Tibial nerve (tissue), 4 donors: ENCODE measurements around the gene CPB2. TPM values are rescaled to one million over a fixed set of nuclear protein-coding genes. Genes with fewer than 3 reads are reported as not detected.

Experiments used
- DNase-seq, 2 donors: peaks; one replicate each; pipeline ENCODE4 v3.0.0-alpha.2; 2019; ENCODE audit warnings: low spot score in 2 of 2
- H3K27ac ChIP-seq, 4 donors: fragments of 200-600 bp; sonication (generic) in 3 of 4; one replicate each; pipeline ENCODE4 v1.5.1; 2017 to 2019; ENCODE audit warnings: mild to moderate bottlenecking in 1 of 4
- H3K27me3 ChIP-seq, 2 donors: fragments of 200-600 bp; sonication (generic) in 1 of 2; one replicate each; pipeline versions ENCODE4 v1.5.1 to v1.6.0; 2017 to 2019
- H3K36me3 ChIP-seq, 3 donors: fragments of 200-600 bp; sonication (generic); one replicate each; pipeline ENCODE4 v1.5.1; 2018 to 2019
- H3K4me1 ChIP-seq, 4 donors: fragments of 200-600 bp; sonication (generic) in 3 of 4; one replicate each; pipeline ENCODE4 v1.5.1; 2017 to 2019
- H3K4me3 ChIP-seq, 4 donors: fragments of 200-600 bp; sonication (generic) in 3 of 4; one replicate each; pipeline ENCODE4 v1.5.1; 2017 to 2019; ENCODE audit warnings: mild to moderate bottlenecking in 1 of 4, moderate library complexity in 1 of 4
- H3K9me3 ChIP-seq, 4 donors: fragments of 200-600 bp; sonication (generic) in 3 of 4; one replicate each; pipeline ENCODE4 v1.5.1; 2017 to 2019
- EP300 ChIP-seq, 2 donors: sonication (generic); formaldehyde crosslinking; IDR thresholded peaks; one replicate each; pipeline ENCODE4 v1.6.1; 2017; ENCODE audit warnings: antibody characterized with exemption in 2 of 2, mild to moderate bottlenecking in 1 of 2
- POLR2A ChIP-seq, 2 donors: fragments of 450-650 bp; IDR thresholded peaks; one replicate each; pipeline ENCODE4 v1.6.1; 2017; ENCODE audit warnings: antibody characterized with exemption in 2 of 2, mild to moderate bottlenecking in 2 of 2, moderate library complexity in 2 of 2
- whole genome bisulfite sequencing, 2 donors: methylation state at CpG; one replicate each; pipeline ENCODE4 v1.1.5; 2018; 5-methylcytosine and 5-hydroxymethylcytosine counted together
- total RNA-seq, 4 donors: library from RNA; depleted of rRNA; stranded (reverse); fragments of >200 nt; gene quantifications; one replicate each; pipeline ENCODE4 v1.1.0, GENCODE V29; 2016
- TF ChIP-seq, protein P1 (sequence below), 5 experiments: fragments of 200-600 bp in 3 of 5; fragments of 450-650 bp in 2 of 5; sonication (generic) in 3 of 5; IDR thresholded peaks; one replicate each; pipeline ENCODE4 v1.5.1; 2016 to 2019; ENCODE audit warnings: antibody characterized with exemption in 5 of 5, mild to moderate bottlenecking in 3 of 5, moderate library complexity in 2 of 5

Gene CPB2
- total RNA-seq, 4 donors from 2014 or later = not detected

DNA sequence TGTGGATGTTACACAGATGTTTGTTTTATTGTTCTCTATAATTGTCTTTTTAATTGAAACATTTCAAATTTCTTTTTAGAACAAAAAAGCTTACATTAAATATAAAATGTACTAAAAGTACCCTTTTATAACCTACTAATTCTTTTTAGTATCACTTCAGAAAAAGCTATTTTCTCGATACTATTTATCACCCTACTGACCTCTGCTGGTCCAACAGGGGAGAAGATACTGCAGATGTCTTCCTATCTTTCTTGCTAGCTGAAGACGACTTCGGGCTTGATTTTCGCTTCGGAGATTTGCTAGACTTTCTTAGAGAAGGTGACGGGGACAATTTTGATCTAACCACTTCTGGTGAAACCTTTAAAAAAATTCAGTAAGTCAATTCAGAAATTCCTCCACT lies 94.7 kb downstream of the CPB2 start:
- no peaks in the 10 kb centered on the region for H3K9me3 ChIP-seq
- H3K27me3 ChIP-seq = no peaks in the 10 kb centered on the region
- no peak overlapping the region for H3K4me3 ChIP-seq
- H3K27ac ChIP-seq = no peak overlapping the region
- H3K4me1 ChIP-seq = no peaks in the 10 kb centered on the region
- DNase-seq = no peak
- H3K36me3 ChIP-seq = peaks cover 0 to 76% (median 0%) of the 10 kb centered on the region in 3 donors
- TF ChIP-seq, protein P1, sequence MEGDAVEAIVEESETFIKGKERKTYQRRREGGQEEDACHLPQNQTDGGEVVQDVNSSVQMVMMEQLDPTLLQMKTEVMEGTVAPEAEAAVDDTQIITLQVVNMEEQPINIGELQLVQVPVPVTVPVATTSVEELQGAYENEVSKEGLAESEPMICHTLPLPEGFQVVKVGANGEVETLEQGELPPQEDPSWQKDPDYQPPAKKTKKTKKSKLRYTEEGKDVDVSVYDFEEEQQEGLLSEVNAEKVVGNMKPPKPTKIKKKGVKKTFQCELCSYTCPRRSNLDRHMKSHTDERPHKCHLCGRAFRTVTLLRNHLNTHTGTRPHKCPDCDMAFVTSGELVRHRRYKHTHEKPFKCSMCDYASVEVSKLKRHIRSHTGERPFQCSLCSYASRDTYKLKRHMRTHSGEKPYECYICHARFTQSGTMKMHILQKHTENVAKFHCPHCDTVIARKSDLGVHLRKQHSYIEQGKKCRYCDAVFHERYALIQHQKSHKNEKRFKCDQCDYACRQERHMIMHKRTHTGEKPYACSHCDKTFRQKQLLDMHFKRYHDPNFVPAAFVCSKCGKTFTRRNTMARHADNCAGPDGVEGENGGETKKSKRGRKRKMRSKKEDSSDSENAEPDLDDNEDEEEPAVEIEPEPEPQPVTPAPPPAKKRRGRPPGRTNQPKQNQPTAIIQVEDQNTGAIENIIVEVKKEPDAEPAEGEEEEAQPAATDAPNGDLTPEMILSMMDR (IDR thresholded peaks at IDR 0.05) = peak in 1 of 5 experiments; percentile 9
- TF ChIP-seq EP300 (IDR thresholded peaks at IDR 0.05) = no peak
- 78 to 79% methylated on average over 6 of the region's 6 CpGs for WGBS, 2 donors

DNA sequence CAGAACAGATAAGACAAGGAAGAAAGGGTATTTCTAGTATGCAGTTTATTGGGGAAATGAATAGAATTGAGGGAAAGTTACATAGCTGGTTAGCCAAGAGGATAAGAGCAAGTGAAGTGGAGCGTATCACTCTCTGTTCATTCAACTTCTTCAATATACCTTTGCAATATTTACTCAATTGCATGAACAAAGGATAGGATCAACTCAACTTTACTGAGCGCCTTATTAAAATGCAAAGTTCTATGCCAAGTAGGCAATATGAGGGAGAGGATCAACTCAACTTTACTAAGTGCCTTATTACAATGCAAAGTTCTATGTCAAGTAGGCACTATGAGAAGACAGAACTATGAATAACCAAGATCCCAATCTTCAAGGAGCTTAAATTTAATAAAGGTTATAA lies 96.2 kb downstream of the CPB2 start:
- H3K36me3 ChIP-seq = peaks cover 0 to 74% (median 0%) of the 10 kb centered on the region in 3 donors
- no peak for DNase-seq
- no peaks in the 10 kb centered on the region for H3K27me3 ChIP-seq
- TF ChIP-seq POLR2A (IDR thresholded peaks at IDR 0.05) (no peak), EP300 (IDR thresholded peaks at IDR 0.05) (no peak)
- TF ChIP-seq, protein P1 (IDR thresholded peaks at IDR 0.05) = no peak
- H3K4me3 ChIP-seq = no peak overlapping the region
- no peaks in the 10 kb centered on the region for H3K9me3 ChIP-seq
- H3K4me1 ChIP-seq = no peaks in the 10 kb centered on the region
- 94 to 95% methylated on average over 2 of the region's 2 CpGs for WGBS, 2 donors
- H3K27ac ChIP-seq = no peak overlapping the region

DNA sequence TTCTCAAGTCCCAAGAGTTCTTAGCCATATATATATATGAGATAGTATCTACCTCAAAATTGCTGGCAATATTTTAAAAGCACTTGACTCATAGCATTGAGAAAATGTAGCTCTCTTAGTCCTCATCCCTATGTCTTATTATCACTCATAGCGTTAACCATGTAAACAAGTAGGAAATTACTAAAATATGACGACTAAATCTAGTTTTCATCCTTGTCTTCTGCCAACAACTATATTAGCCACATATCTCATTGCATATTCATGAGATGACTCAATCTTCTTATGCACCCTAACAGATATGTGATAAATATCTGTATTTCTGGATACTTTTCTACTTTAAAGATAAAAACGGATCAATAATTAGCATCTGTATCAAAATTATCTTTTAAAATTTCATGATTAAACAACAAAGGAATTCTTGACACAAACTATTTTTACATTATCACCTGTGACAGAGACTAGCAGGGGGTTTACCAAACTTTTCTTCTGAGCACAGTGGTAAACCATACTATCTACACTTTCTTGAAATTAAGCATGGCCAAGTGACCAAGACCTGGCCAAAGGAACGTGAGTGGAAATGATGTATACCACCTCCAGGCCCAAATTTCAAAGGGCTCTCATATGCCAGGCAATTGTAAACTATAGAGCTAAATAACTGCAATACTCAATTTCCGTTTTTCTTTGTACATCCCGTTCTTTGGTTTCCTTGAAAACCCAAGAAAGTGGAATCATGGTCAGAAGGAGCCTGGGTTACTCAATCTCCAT lies 98.0 kb downstream of the CPB2 start:
- DNase-seq = no peak
- Histone ChIP-seq H3K9me3 (no peaks in the 10 kb centered on the region), H3K4me3 (no peak overlapping the region), H3K36me3 (peaks cover 0 to 78% (median 0%) of the 10 kb centered on the region in 3 donors), H3K27me3 (no peaks in the 10 kb centered on the region), H3K27ac (no peak overlapping the region), H3K4me1 (no peaks in the 10 kb centered on the region)
- TF ChIP-seq, protein P1 (IDR thresholded peaks at IDR 0.05) = no peak
- TF ChIP-seq EP300 (IDR thresholded peaks at IDR 0.05) (no peak), POLR2A (IDR thresholded peaks at IDR 0.05) (no peak)
- 87 to 90% methylated on average over 6 of the region's 6 CpGs for WGBS, 2 donors

DNA sequence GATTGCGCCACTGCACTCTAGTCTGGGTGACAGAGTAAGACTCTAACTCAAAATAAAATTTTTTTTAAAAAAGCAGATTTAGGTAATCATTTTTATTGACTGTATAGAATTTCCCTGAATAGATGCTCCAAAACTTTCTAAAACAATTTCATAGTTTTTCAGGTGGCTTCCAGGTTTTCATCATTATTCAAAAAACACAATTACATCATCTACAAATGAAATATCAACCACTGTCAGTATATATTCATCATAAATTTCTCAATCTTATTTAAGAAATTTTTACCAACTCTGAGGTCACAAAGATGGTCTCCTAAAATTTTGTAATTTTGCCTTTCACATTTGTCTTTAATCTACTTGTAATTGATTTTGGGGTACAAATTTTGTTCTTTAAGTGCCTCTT lies 100.3 kb downstream of the CPB2 start:
- no peaks in the 10 kb centered on the region for H3K4me1 ChIP-seq
- no peak overlapping the region for H3K27ac ChIP-seq
- peaks cover 5 to 82% (median 8%) of the 10 kb centered on the region in 3 donors for H3K36me3 ChIP-seq
- 97 to 100% methylated on average over 1 of the region's 1 CpG for WGBS, 2 donors
- H3K4me3 ChIP-seq = no peak overlapping the region
- H3K9me3 ChIP-seq = no peaks in the 10 kb centered on the region
- TF ChIP-seq POLR2A (IDR thresholded peaks at IDR 0.05) = no peak
- no peak for TF ChIP-seq EP300 (IDR thresholded peaks at IDR 0.05)
- TF ChIP-seq, protein P1 (IDR thresholded peaks at IDR 0.05) = no peak
- no peak for DNase-seq
- H3K27me3 ChIP-seq = no peaks in the 10 kb centered on the region

Other genes with a start within 250 kb of the CPB2 start
- gene ZC3H13, start 52.3 kb downstream of the CPB2 start, total RNA-seq = 10 to 100 TPM; 34.7 to 55.9 (median 44.2) TPM
- 10 to 100 TPM; 18.1 to 62.7 (median 22.4) TPM for gene LCP1, start 77.1 kb upstream of the CPB2 start, total RNA-seq
- under 1 TPM in 1 of 4 donors, not detected in 3; 0.78 TPM for gene LRRC63, start 106.9 kb upstream of the CPB2 start, total RNA-seq